Left hindlimb (tissue), 1 donor: Measurements from ENCODE around the gene SCN10A.

Experiments used
- DNase-seq: peaks from one replicate; pipeline ENCODE4 v3.0.0-alpha.2; 2018

Gene SCN10A

GRCh38 chr3:38763569-38763968 is 52.4 kb downstream of the SCN10A start:
- DNase-seq, result no peak

- no peak for DNase-seq
These were observed 57.5 kb downstream of the SCN10A start for GRCh38 chr3:38758557-38758956.

GRCh38 chr3:38757721-38758120 is 58.3 kb downstream of the SCN10A start:
- DNase-seq, result no peak

GRCh38 chr3:38756892-38757291 is 59.1 kb downstream of the SCN10A start:
- DNase-seq, result no peak

GRCh38 chr3:38755130-38755529 is 60.9 kb downstream of the SCN10A start:
- no peak for DNase-seq

GRCh38 chr3:38746641-38747040 is 69.4 kb downstream of the SCN10A start:
- DNase-seq, result no peak

GRCh38 chr3:38743043-38743442 is 73.0 kb downstream of the SCN10A start:
- DNase-seq, result no peak

- no peak for DNase-seq
These were observed 73.5 kb downstream of the SCN10A start for GRCh38 chr3:38742550-38742949.

GRCh38 chr3:38740537-38740936 is 75.5 kb downstream of the SCN10A start:
- no peak for DNase-seq

GRCh38 chr3:38739931-38740330 is 76.1 kb downstream of the SCN10A start:
- no peak for DNase-seq

- no peak for DNase-seq
These were observed 76.7 kb downstream of the SCN10A start for GRCh38 chr3:38739396-38739689.

GRCh38 chr3:38738630-38739395 is 77.2 kb downstream of the SCN10A start:
- DNase-seq, result no peak

GRCh38 chr3:38731522-38731921 is 84.5 kb downstream of the SCN10A start:
- DNase-seq, result no peak

GRCh38 chr3:38730281-38730680 is 85.7 kb downstream of the SCN10A start:
- no peak for DNase-seq

GRCh38 chr3:38728008-38728407 is 88.0 kb downstream of the SCN10A start:
- no peak for DNase-seq

GRCh38 chr3:38726751-38727150 is 89.3 kb downstream of the SCN10A start:
- DNase-seq, result no peak

- no peak for DNase-seq
These were observed 90.1 kb downstream of the SCN10A start for GRCh38 chr3:38725726-38726419.

GRCh38 chr3:38724392-38724736 is 91.7 kb downstream of the SCN10A start:
- no peak for DNase-seq

- DNase-seq, result no peak
These were observed 92.2 kb downstream of the SCN10A start for GRCh38 chr3:38723569-38724391.

- no peak for DNase-seq
These were observed 93.0 kb downstream of the SCN10A start for GRCh38 chr3:38722781-38723568.

- no peak for DNase-seq
These were observed 94.7 kb downstream of the SCN10A start for GRCh38 chr3:38721207-38721772.

GRCh38 chr3:38720465-38720864 is 95.6 kb downstream of the SCN10A start:
- DNase-seq, result no peak
